Measurements from ENCODE around the gene DUSP14.

DNA sequence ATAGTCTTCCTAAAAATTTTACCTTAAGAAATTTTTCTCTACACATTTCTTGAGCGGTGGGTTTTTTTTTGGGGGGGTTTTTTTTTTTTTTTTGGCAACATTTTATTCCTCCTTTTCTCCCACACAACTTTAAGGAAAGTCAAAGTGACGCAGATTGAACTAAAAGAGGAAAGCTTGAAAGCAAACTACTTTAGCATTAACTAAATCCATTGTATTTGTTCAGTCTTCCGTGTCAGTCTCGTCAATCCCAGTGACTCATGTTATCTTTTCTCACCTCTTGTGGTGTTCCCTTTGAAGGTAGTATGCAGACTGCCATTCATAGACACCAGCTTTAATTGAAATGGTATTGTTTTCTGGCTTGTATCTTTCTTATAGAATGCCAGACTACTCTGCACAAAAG lies 43.7 kb upstream of the DUSP14 start:
- TF ChIP-seq, protein P1, sequence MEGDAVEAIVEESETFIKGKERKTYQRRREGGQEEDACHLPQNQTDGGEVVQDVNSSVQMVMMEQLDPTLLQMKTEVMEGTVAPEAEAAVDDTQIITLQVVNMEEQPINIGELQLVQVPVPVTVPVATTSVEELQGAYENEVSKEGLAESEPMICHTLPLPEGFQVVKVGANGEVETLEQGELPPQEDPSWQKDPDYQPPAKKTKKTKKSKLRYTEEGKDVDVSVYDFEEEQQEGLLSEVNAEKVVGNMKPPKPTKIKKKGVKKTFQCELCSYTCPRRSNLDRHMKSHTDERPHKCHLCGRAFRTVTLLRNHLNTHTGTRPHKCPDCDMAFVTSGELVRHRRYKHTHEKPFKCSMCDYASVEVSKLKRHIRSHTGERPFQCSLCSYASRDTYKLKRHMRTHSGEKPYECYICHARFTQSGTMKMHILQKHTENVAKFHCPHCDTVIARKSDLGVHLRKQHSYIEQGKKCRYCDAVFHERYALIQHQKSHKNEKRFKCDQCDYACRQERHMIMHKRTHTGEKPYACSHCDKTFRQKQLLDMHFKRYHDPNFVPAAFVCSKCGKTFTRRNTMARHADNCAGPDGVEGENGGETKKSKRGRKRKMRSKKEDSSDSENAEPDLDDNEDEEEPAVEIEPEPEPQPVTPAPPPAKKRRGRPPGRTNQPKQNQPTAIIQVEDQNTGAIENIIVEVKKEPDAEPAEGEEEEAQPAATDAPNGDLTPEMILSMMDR (conservative IDR thresholded peaks at IDR 0.05 in 1 of 2, IDR thresholded peaks at IDR 0.05 in 1 of 2; ENCODE audit: extremely low read depth in 1 of 2, insufficient read depth in 1 of 2, low read depth in 1 of 2, low read length in 2 of 2): no peak
- TF ChIP-seq EZH2 (IDR thresholded peaks at IDR 0.05; ENCODE audit: borderline replicate concordance, low read length): no peak
